Tibial nerve (tissue), 4 donors: Measurements from ENCODE around the gene ANKRD39. TPM values are rescaled to one million over a fixed set of nuclear protein-coding genes. Genes with fewer than 3 reads are reported as not detected.
"Not testable (repeated sequence)": the region's sequence is repeated elsewhere in the genome, so short reads cannot be mapped to it uniquely, and the experiment has no call there.

Experiments
- DNase-seq, 2 donors: peaks; one replicate each; pipeline ENCODE4 v3.0.0-alpha.2; 2019; ENCODE audit warnings: low spot score in 2 of 2
- H3K27ac ChIP-seq, 4 donors: fragments of 200-600 bp; sonication (generic) in 3 of 4; one replicate each; pipeline ENCODE4 v1.5.1; 2017 to 2019; ENCODE audit warnings: mild to moderate bottlenecking in 1 of 4
- H3K27me3 ChIP-seq, 2 donors: fragments of 200-600 bp; sonication (generic) in 1 of 2; one replicate each; pipeline versions ENCODE4 v1.5.1 to v1.6.0; 2017 to 2019
- H3K36me3 ChIP-seq, 3 donors: fragments of 200-600 bp; sonication (generic); one replicate each; pipeline ENCODE4 v1.5.1; 2018 to 2019
- H3K4me1 ChIP-seq, 4 donors: fragments of 200-600 bp; sonication (generic) in 3 of 4; one replicate each; pipeline ENCODE4 v1.5.1; 2017 to 2019
- H3K4me3 ChIP-seq, 4 donors: fragments of 200-600 bp; sonication (generic) in 3 of 4; one replicate each; pipeline ENCODE4 v1.5.1; 2017 to 2019; ENCODE audit warnings: mild to moderate bottlenecking in 1 of 4, moderate library complexity in 1 of 4
- H3K9me3 ChIP-seq, 4 donors: fragments of 200-600 bp; sonication (generic) in 3 of 4; one replicate each; pipeline ENCODE4 v1.5.1; 2017 to 2019
- EP300 ChIP-seq, 2 donors: sonication (generic); formaldehyde crosslinking; IDR thresholded peaks; one replicate each; pipeline ENCODE4 v1.6.1; 2017; ENCODE audit warnings: antibody characterized with exemption in 2 of 2, mild to moderate bottlenecking in 1 of 2
- POLR2A ChIP-seq, 2 donors: fragments of 450-650 bp; IDR thresholded peaks; one replicate each; pipeline ENCODE4 v1.6.1; 2017; ENCODE audit warnings: antibody characterized with exemption in 2 of 2, mild to moderate bottlenecking in 2 of 2, moderate library complexity in 2 of 2
- WGBS, 2 donors: methylation state at CpG; one replicate each; pipeline ENCODE4 v1.1.5; 2018; 5-methylcytosine and 5-hydroxymethylcytosine counted together
- total RNA-seq, 4 donors: library from RNA; depleted of rRNA; stranded (reverse); fragments of >200 nt; gene quantifications; one replicate each; pipeline ENCODE4 v1.1.0, GENCODE V29; 2016
- TF ChIP-seq, protein P1 (sequence below), 5 experiments: fragments of 200-600 bp in 3 of 5; fragments of 450-650 bp in 2 of 5; sonication (generic) in 3 of 5; IDR thresholded peaks; one replicate each; pipeline ENCODE4 v1.5.1; 2016 to 2019; ENCODE audit warnings: antibody characterized with exemption in 5 of 5, mild to moderate bottlenecking in 3 of 5, moderate library complexity in 2 of 5

The ANKRD39 gene
- total RNA-seq, 4 donors from 2014 or later = 13.8 to 23.7 (median 19.5) TPM

DNA sequence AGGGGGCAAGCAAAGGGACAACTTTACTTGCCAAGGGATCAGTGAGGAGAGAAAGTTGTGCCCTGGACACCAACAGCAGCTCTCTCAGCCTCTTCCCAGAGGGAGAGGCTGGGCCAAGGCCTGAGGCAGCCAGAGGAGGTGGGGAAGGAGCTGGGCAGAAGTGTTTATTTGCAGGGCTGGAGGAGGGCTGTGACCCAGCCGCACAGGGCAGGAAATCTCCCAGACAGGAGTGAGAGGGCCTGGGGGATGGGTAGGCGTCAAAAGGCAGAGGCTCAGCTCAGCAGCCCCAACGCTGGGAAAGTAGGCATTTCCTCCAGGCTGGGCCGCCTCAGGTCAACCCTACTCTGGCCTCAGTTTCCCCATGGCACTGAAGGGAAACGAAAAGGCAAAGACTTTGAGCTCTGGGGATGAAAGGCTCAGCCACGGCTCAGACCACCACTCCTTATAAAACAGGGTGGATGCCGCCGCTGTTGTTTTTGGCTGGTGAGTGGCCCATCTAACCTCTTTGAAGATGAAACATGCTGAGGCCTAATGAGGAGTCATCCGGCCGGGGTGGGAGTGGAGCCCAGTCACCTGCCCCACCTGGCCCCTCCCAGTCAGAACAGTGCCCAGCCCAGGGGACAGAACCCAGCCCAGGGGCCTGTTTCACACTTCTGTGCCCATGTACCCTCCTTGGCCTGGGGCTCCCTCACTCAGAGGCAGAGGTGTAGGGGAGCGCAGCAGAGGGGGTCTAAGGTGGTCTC is 33.9 kb upstream of the ANKRD39 start:
- Histone ChIP-seq H3K27me3 (no peaks in the 10 kb centered on the region), H3K9me3 (no peaks in the 10 kb centered on the region), H3K4me1 (peaks cover 0 to 71% (median 46%) of the 10 kb centered on the region in 4 donors), H3K27ac (peak overlapping the region in 2 of 4 donors; percentile 18 to 55), H3K4me3 (no peak overlapping the region), H3K36me3 (no peaks in the 10 kb centered on the region)
- DNase-seq = no peak
- WGBS, 2 donors = 66 to 74% methylated on average over 11 of the region's 11 CpGs
- TF ChIP-seq EP300 (IDR thresholded peaks at IDR 0.05) (no peak), POLR2A (IDR thresholded peaks at IDR 0.05) (no peak)
- TF ChIP-seq, protein P1, sequence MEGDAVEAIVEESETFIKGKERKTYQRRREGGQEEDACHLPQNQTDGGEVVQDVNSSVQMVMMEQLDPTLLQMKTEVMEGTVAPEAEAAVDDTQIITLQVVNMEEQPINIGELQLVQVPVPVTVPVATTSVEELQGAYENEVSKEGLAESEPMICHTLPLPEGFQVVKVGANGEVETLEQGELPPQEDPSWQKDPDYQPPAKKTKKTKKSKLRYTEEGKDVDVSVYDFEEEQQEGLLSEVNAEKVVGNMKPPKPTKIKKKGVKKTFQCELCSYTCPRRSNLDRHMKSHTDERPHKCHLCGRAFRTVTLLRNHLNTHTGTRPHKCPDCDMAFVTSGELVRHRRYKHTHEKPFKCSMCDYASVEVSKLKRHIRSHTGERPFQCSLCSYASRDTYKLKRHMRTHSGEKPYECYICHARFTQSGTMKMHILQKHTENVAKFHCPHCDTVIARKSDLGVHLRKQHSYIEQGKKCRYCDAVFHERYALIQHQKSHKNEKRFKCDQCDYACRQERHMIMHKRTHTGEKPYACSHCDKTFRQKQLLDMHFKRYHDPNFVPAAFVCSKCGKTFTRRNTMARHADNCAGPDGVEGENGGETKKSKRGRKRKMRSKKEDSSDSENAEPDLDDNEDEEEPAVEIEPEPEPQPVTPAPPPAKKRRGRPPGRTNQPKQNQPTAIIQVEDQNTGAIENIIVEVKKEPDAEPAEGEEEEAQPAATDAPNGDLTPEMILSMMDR (IDR thresholded peaks at IDR 0.05) = no peak

- DNase-seq = no peak
- peak overlapping the region in 2 of 4 donors; percentile 23 to 55 for H3K27ac ChIP-seq
- peaks cover 0 to 72% (median 46%) of the 10 kb centered on the region in 4 donors for H3K4me1 ChIP-seq
- H3K27me3 ChIP-seq = no peaks in the 10 kb centered on the region
- H3K9me3 ChIP-seq = no peaks in the 10 kb centered on the region
- WGBS, 2 donors = 62% methylated on average over 6 of the region's 6 CpGs
- TF ChIP-seq EP300 (IDR thresholded peaks at IDR 0.05) (no peak), POLR2A (IDR thresholded peaks at IDR 0.05) (no peak)
- TF ChIP-seq, protein P1 (IDR thresholded peaks at IDR 0.05) = no peak
- no peaks in the 10 kb centered on the region for H3K36me3 ChIP-seq
- no peak overlapping the region for H3K4me3 ChIP-seq
These were observed 33.0 kb upstream of the ANKRD39 start for GRCh38 chr2:96890726-96891385.

DNA sequence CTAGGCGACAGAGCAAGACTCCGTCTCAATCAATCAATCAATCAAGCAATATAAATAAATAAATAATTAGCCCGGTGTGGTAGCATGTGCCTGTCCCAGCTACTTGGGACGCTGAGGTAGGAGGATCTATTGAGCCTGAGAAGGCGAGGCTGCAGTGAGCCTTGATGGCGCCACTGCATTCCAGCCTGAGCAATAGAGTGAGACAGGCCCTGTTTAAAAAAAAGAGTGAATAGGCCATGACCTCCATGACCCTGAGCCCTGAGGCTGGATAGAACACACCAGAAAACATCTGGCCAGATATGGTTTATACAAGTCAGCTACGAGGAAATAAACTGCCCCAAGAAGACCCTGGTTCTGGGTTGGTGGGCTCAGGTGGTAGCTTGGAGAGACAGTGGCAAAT is 32.4 kb upstream of the ANKRD39 start:
- 77 to 85% methylated on average over 7 of the region's 7 CpGs for WGBS, 2 donors

DNA sequence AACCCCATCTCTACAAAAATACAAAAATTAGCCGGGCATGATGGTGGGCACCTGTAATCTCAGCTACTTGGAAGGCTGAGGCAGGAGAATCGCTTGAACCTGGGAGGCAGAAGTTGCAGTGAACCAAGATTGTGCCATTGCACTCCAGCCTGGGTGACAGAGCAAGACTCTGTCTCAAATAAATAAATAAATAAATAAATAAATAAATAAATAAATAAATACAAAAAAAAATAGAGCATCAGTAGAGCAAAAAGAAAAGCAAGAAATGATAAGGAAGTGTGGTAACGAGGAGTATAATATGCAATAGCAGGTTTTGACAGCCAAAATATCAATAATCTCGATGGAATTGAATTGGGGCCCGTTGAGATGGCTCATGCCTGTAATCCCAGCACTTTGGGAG is 31.7 kb upstream of the ANKRD39 start:
- H3K27me3 ChIP-seq, H3K27ac ChIP-seq, H3K9me3 ChIP-seq, H3K4me3 ChIP-seq, H3K36me3 ChIP-seq, DNase-seq: not testable (repeated sequence)
- H3K4me1 ChIP-seq = peaks cover 0 to 72% (median 38%) of the 10 kb centered on the region in 4 donors
- 94 to 96% methylated on average over 5 of the region's 5 CpGs for WGBS, 2 donors

More for the DNA sequence above, 32.4 kb upstream of the ANKRD39 start:
- DNase-seq = no peak
- Histone ChIP-seq H3K4me1 (peaks cover 0 to 72% (median 40%) of the 10 kb centered on the region in 4 donors), H3K27ac (peak overlapping the region in 2 of 4 donors; percentile 23 to 55), H3K9me3 (no peaks in the 10 kb centered on the region), H3K36me3 (no peaks in the 10 kb centered on the region), H3K4me3 (no peak overlapping the region), H3K27me3 (no peaks in the 10 kb centered on the region)
- TF ChIP-seq, protein P1 (IDR thresholded peaks at IDR 0.05) = no peak
- TF ChIP-seq EP300 (IDR thresholded peaks at IDR 0.05) (no peak), POLR2A (IDR thresholded peaks at IDR 0.05) (no peak)

- peak overlapping the region in 1 of 4 donors; percentile 19 for H3K4me3 ChIP-seq
- no peak for DNase-seq
- H3K36me3 ChIP-seq = no peaks in the 10 kb centered on the region
- H3K27me3 ChIP-seq = no peaks in the 10 kb centered on the region
- WGBS, 2 donors = 28 to 30% methylated on average over 12 of the region's 12 CpGs
- no peak for TF ChIP-seq EP300 (IDR thresholded peaks at IDR 0.05)
- TF ChIP-seq POLR2A (IDR thresholded peaks at IDR 0.05) = no peak
- TF ChIP-seq, protein P1 (IDR thresholded peaks at IDR 0.05) = no peak
- H3K9me3 ChIP-seq = no peaks in the 10 kb centered on the region
- H3K27ac ChIP-seq = peak overlapping the region; percentile 25 to 78 (median 54)
- H3K4me1 ChIP-seq = peaks cover 0 to 83% (median 38%) of the 10 kb centered on the region in 4 donors
These were observed 30.5 kb upstream of the ANKRD39 start for GRCh38 chr2:96888072-96889011.
